Measurements from ENCODE around the gene RTBDN. TPM values are rescaled to one million over a fixed set of nuclear protein-coding genes. Genes with fewer than 3 reads are reported as not detected.
A peak's percentile ranks its signal among the peaks of the same experiment; 100 is the strongest.

Gene RTBDN
- total RNA-seq, 1 donor from 2014 or later: not detected

DNA sequence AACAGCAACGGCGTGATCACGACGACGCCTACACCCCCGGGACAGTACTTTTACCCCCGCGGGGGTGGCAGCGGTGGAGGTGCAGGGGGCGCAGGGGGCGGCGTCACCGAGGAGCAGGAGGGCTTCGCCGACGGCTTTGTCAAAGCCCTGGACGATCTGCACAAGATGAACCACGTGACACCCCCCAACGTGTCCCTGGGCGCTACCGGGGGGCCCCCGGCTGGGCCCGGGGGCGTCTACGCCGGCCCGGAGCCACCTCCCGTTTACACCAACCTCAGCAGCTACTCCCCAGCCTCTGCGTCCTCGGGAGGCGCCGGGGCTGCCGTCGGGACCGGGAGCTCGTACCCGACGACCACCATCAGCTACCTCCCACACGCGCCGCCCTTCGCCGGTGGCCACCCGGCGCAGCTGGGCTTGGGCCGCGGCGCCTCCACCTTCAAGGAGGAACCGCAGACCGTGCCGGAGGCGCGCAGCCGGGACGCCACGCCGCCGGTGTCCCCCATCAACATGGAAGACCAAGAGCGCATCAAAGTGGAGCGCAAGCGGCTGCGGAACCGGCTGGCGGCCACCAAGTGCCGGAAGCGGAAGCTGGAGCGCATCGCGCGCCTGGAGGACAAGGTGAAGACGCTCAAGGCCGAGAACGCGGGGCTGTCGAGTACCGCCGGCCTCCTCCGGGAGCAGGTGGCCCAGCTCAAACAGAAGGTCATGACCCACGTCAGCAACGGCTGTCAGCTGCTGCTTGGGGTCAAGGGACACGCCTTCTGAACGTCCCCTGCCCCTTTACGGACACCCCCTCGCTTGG is 42.1 kb downstream of the RTBDN start:
- H3K36me3 Mint-ChIP-seq: peaks cover 5% of the 10 kb centered on the region
- TF ChIP-seq CTCF (conservative IDR thresholded peaks at IDR 0.05): peak; percentile 10
- DNase-seq (ENCODE audit: extremely low spot score, unreplicated experiment): no peak
- H3K4me1 Mint-ChIP-seq (ENCODE audit: unreplicated experiment): peaks cover 39% of the 10 kb centered on the region
- no peaks in the 10 kb centered on the region for H3K27me3 Mint-ChIP-seq
- H3K9me3 Mint-ChIP-seq: no peaks in the 10 kb centered on the region
- peak overlapping the region; percentile 94 for H3K4me3 Mint-ChIP-seq
- H3K27ac Mint-ChIP-seq: peak overlapping the region; percentile 98

DNA sequence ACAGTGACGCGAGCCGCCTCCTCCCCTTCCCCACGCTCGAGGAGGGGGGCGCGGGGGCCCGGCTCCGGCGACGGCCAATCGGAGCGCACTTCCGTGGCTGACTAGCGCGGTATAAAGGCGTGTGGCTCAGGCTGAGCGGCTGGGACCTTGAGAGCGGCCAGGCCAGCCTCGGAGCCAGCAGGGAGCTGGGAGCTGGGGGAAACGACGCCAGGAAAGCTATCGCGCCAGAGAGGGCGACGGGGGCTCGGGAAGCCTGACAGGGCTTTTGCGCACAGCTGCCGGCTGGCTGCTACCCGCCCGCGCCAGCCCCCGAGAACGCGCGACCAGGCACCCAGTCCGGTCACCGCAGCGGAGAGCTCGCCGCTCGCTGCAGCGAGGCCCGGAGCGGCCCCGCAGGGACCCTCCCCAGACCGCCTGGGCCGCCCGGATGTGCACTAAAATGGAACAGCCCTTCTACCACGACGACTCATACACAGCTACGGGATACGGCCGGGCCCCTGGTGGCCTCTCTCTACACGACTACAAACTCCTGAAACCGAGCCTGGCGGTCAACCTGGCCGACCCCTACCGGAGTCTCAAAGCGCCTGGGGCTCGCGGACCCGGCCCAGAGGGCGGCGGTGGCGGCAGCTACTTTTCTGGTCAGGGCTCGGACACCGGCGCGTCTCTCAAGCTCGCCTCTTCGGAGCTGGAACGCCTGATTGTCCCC is 42.9 kb downstream of the RTBDN start, which contains the start of gene JUNB:
TSS of gene JUNB (plus strand) at position 142 of the 706 bp plus-strand sequence. CDS start at position 428, 286 bp downstream.
- Mint-ChIP-seq H3K27ac (peak within 1 kb of the TSS; percentile 98), H3K27me3 (no peaks in the 10 kb centered on the region), H3K9me3 (no peaks in the 10 kb centered on the region), H3K4me1 (ENCODE audit: unreplicated experiment) (peaks cover 37% of the 10 kb centered on the region), H3K4me3 (peak within 1 kb of the TSS; percentile 94), H3K36me3 (peaks cover 2% of the 10 kb centered on the region)
- peak; percentile 47 for TF ChIP-seq CTCF (conservative IDR thresholded peaks at IDR 0.05)
- DNase-seq (ENCODE audit: extremely low spot score, unreplicated experiment): peak; percentile 93

DNA sequence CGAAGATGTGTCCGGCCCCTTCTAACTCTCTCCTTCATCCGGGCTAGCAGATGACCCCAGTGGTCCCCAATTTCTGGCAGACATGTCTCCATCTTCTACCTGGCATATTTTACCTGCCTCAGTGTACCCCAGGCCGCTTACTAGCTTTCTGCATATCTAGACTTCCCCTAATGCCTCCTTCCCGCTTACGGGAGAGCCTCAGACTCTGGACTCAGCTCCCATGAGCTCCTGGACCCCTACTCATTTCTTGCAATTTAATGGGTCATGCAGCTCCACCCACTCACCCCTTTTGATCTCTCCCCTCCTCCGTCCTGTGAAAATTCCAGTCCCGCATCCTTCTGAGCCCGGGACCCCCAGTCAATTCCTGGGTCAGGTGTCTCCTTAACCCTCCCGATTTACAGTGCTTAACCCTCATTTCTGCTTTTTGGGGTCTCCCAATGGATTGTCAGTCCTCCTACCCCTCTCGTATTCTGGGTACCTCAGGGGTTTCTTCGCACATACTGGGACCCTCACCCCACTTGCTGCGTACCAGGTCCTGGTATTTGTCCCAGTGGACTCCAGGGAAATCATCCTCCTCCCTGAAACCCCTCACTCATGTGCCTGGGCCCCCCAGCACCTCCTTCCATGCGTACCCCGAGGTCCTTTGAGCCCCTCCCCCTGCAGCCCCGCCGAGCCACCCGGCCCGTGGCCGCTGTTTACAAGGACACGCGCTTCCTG is 43.6 kb downstream of the RTBDN start:
- Mint-ChIP-seq H3K36me3 (no peaks in the 10 kb centered on the region), H3K4me1 (ENCODE audit: unreplicated experiment) (peaks cover 30% of the 10 kb centered on the region), H3K9me3 (no peaks in the 10 kb centered on the region), H3K4me3 (peak overlapping the region; percentile 94), H3K27ac (peak overlapping the region; percentile 98), H3K27me3 (no peaks in the 10 kb centered on the region)
- no peak for TF ChIP-seq CTCF (conservative IDR thresholded peaks at IDR 0.05)
- no peak for DNase-seq (ENCODE audit: extremely low spot score, unreplicated experiment)

DNA sequence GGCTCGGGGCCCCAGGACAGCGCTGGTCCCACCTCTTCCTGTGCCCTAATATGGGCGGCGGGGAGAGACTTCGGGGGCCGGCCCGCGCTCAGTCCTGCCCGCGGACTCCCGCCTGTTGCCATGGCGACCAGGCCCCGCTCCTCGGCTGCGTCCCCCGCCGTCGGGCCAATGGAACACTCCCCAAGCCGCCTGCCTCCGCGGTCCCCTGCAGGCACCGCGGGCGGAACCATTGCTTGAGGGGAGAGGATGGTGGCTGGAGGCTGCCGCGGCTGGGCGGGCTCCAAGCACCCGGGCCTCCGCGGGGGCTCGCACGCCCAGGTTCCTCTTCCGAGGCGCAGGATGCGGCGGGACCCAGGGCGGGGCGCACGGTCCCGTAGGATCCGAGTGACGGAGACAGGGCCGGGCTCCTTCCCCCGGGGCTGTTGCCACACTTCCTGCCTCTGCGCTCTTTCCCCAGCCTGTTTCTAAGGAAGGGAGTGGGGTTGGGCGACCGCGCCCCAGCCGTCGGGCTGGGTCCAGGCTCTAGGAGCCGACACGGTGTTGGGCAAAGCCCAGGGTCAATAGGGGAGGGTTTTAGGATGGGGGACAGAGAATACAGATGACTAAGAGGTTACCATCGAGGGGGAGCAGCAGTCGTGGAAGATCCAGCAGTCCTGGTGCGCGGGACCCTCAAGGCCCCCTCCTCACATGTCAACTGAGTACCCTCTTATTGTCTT is 44.3 kb downstream of the RTBDN start:
- peaks cover 28% of the 10 kb centered on the region for H3K4me1 Mint-ChIP-seq (ENCODE audit: unreplicated experiment)
- peak overlapping the region; percentile 98 for H3K27ac Mint-ChIP-seq
- H3K9me3 Mint-ChIP-seq: no peaks in the 10 kb centered on the region
- no peaks in the 10 kb centered on the region for H3K36me3 Mint-ChIP-seq
- peak overlapping the region; percentile 94 for H3K4me3 Mint-ChIP-seq
- H3K27me3 Mint-ChIP-seq: no peaks in the 10 kb centered on the region
- DNase-seq (ENCODE audit: extremely low spot score, unreplicated experiment): peak; percentile 94
- TF ChIP-seq CTCF (conservative IDR thresholded peaks at IDR 0.05): no peak

Measured in type B pancreatic cell (in vitro differentiated cells).